Kidney epithelial cell (primary cell): Measurements from ENCODE around the gene MTMR2. TPM values are rescaled to one million over a fixed set of nuclear protein-coding genes. Genes with fewer than 3 reads are reported as not detected.

Experiments used
- DNase-seq: peaks from one replicate; pipeline ENCODE4 v3.0.0-alpha.2; 2010; ENCODE audit warnings: low read depth
- H3K27me3 ChIP-seq: 2 replicates; pipeline ENCODE4 v1.6.0; 2011; ENCODE audit warnings: low read length; ENCODE audit not compliant: control insufficient read depth, insufficient read depth
- H3K36me3 ChIP-seq: 2 replicates; pipeline ENCODE4 v1.5.1; 2011; ENCODE audit warnings: low read length; ENCODE audit not compliant: control insufficient read depth, insufficient read depth
- H3K4me3 ChIP-seq: 2 replicates; pipeline ENCODE4 v1.5.1; 2011; ENCODE audit warnings: low read depth, mild to moderate bottlenecking, control low read depth, low read length
- total RNA-seq: library from RNA; depleted of rRNA; stranded (reverse); fragments of >200 nt; gene quantifications from 2 replicates; pipeline ENCODE4 v1.2.3, GENCODE V29; 2015
- TF ChIP-seq, protein P1 (sequence below): IDR thresholded peaks from 2 replicates; pipeline ENCODE4 v1.5.1; 2011; ENCODE audit warnings: mild to moderate bottlenecking, moderate library complexity, low read length, control low read depth, inconsistent platforms; ENCODE audit not compliant: insufficient read depth, poor library complexity, severe bottlenecking

The MTMR2 gene
- total RNA-seq, 1 donor from 2014 or later = 33.9 TPM

DNA sequence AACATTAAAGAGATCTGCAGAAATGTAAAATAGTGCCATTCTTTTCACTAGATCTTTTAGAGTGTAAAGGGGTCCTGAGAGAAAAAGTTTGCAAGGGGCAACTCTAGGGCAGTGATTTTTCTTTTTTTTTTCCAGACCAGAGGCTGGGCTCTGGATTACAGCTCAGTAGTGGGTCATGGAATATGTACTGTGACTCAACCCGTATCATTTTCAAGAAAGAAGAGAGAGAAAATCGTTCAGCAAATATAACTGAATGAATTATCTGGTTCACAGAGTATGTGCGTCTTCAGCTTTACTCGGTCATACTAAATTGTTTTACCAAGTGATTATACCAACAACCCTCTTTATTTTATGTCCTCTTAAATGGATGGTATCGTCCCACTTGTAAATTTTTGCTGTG, 129.8 kb downstream of the MTMR2 start:
- Histone ChIP-seq H3K27me3 (no peaks in the 10 kb centered on the region), H3K36me3 (no peaks in the 10 kb centered on the region), H3K4me3 (no peak overlapping the region)
- DNase-seq = no peak
- TF ChIP-seq, protein P1, sequence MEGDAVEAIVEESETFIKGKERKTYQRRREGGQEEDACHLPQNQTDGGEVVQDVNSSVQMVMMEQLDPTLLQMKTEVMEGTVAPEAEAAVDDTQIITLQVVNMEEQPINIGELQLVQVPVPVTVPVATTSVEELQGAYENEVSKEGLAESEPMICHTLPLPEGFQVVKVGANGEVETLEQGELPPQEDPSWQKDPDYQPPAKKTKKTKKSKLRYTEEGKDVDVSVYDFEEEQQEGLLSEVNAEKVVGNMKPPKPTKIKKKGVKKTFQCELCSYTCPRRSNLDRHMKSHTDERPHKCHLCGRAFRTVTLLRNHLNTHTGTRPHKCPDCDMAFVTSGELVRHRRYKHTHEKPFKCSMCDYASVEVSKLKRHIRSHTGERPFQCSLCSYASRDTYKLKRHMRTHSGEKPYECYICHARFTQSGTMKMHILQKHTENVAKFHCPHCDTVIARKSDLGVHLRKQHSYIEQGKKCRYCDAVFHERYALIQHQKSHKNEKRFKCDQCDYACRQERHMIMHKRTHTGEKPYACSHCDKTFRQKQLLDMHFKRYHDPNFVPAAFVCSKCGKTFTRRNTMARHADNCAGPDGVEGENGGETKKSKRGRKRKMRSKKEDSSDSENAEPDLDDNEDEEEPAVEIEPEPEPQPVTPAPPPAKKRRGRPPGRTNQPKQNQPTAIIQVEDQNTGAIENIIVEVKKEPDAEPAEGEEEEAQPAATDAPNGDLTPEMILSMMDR = no peak

DNA sequence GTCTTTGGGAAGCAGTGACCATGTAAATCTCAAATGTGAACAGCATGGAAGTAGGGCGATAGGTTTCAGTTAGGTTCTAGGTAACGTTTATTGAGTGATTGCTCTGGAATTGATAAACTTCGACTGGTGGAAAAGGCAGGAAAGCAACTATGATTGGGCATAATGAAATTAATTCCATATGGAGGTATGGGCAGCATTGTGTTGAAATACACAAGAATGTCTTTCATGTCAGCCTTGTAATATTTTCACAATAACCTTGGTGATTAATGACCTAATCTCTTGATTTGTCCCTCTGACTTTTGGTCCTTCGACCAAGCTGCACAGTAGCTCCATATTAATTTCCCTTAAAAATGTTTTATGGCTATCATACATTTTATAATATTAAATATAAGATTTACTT, 130.8 kb downstream of the MTMR2 start:
- TF ChIP-seq, protein P1 = no peak
- Histone ChIP-seq H3K36me3 (no peaks in the 10 kb centered on the region), H3K4me3 (no peak overlapping the region), H3K27me3 (no peaks in the 10 kb centered on the region)
- no peak for DNase-seq

DNA sequence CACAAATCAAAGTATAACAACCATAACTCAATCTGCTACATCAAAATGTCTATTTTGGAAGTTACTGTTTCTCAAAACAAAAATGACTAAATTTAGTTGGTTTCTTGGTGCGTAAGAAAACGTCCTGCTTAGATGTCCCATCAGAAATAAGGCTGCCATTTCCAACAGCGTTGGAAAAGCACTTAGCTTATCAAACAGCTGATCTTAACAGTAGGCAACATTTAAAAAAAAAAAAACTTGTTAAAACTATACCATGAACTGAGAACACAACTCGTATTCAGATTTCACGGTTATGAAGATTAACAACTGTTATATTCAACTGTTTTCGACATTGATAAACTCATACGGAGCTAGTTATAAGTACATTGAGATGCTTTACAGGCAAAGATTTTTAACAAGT, 131.2 kb downstream of the MTMR2 start:
- TF ChIP-seq, protein P1 = no peak
- no peak for DNase-seq
- Histone ChIP-seq H3K36me3 (no peaks in the 10 kb centered on the region), H3K4me3 (no peak overlapping the region), H3K27me3 (no peaks in the 10 kb centered on the region)

DNA sequence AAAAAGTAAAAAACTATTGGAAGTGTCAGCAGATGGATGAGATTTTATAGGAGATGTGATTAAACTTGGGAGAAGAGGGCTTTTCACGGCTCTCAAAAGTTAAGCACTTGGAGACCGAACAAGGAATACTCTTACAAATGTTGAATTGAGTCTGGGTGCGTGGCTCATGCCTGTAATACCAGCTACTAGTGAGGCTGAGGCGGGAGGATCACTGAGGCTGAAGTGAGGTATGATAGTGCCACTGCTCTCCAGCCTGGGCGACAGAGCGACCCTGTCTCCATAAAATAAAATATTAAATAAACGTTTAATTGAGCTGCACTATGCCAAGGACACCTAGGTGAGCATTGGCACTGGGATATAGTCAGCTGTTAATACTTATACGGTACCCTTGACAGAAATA, 131.7 kb downstream of the MTMR2 start:
- no peak overlapping the region for H3K4me3 ChIP-seq
- TF ChIP-seq, protein P1 = no peak
- no peaks in the 10 kb centered on the region for H3K27me3 ChIP-seq
- no peaks in the 10 kb centered on the region for H3K36me3 ChIP-seq
- DNase-seq = no peak

DNA sequence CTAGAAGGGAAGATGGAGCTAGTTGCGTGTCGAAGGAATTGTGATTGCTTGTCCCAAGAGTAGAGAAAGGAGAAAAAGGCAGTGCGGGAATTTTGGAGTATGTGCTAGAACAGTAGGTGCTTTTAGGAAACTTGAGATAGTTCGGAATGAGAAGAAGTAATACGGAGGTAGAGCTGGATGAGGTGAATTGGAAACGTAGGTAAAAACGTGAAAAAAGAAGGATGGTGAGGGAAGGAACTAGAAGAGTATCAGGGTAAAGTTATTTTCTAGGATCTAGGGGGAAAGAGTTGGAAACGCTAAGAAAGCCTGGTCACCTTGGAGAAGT, 132.2 kb downstream of the MTMR2 start:
- DNase-seq = no peak
- no peaks in the 10 kb centered on the region for H3K36me3 ChIP-seq
- TF ChIP-seq, protein P1 = no peak
- no peaks in the 10 kb centered on the region for H3K27me3 ChIP-seq
- peak overlapping the region; percentile 71 for H3K4me3 ChIP-seq

DNA sequence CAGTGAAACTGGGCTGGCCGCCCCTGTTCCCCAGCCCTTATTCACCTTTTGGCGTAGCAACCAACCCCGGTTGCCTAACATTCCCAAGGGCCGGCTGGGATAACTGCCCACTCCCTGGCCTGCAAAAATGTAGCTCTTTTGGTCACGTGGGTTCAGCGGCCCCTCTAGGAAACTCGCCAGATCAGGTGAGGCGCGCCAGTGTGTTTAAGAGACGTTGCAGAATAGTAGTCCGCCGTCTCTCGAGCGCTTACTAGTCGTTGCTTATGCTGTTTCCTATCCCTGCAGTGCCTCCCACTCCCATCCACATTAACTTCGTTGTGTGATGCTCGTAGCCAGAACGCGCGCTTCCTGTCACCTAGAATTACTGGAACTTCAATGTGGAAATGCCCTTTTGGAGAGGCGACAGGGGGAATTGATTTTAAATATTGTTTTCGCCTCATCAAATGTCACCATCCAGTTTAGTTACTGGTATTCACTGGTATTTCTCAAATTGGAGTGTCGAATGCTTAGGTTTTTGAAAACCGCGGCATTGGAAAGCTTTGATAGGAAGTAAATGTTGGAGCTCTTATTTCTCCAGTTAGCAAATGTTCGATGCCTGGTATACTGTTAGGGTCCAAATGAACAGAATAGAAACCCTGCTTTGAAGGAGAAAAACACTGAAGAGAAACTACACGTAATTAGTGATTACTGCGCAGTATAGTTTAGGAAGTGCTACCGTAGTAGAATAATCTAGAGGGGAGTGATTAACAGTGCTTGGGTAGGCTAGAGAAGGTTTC, 132.8 kb downstream of the MTMR2 start:
- no peak for DNase-seq
- TF ChIP-seq, protein P1 = no peak
- Histone ChIP-seq H3K36me3 (no peaks in the 10 kb centered on the region), H3K27me3 (no peaks in the 10 kb centered on the region), H3K4me3 (peak overlapping the region; percentile 71)
